Right lung (tissue), 5 donors: ENCODE results near the gene RAD51B. TPM values are rescaled to one million over a fixed set of nuclear protein-coding genes. Genes with fewer than 3 reads are reported as not detected.
"Not testable (repeated sequence)": the region's sequence is repeated elsewhere in the genome, so short reads cannot be mapped to it uniquely, and the experiment has no call there.

Source experiments
- DNase-seq, 2 donors: peaks; one replicate each; pipeline ENCODE4 v3.0.0-alpha.2; 2013
- polyA plus RNA-seq, 5 donors: library from polyadenylated mRNA; unstranded; fragments of 120-200 nt; gene quantifications; one replicate each; pipeline versions ENCODE4 v1.2.1 to v1.2.3, GENCODE V29; 2013; ENCODE audit warnings: inconsistent platforms in 1 of 5, low replicate concordance in 1 of 5; ENCODE audit not compliant: insufficient read length in 5 of 5, insufficient read depth in 1 of 5

RAD51B gene
- polyA plus RNA-seq, 5 donors = 8.1 to 15.5 (median 11.8) TPM

DNA sequence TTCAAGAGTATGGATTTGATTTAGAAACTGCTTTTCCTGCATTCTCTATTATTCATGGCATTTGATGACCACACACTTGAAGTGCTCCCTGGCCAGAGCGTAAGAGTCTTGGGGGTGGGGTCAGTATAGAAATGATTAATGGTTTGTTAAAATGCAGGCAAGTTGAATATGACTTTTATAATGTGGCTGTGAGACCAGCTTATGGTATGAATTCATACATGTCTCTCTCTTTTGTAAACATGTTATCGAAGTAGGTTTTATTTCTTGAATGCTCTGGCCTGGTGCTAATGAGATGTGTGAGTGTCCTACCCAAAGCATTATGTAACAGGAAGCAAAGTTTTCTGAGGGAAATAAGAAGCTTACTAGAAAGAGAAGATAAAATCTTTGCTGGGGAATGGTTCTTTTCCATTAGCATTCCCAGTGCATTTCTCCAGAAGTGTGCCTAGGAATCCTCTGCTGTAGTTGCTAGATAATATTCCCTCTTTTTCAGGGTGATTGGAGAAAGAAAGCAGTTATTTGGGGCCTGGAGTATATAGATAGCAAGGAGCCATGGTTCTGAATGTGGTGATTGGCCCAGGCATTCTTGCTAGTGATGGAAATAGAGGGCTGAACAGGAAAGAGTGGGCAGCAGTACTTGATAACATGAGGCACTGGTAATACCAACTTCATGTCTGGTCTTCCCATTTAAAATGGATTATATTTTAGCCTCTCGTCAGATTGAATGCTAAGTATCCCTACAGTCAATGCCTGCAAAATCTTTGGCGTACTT lies 289.7 kb downstream of the RAD51B start:
- no peak for DNase-seq

DNA sequence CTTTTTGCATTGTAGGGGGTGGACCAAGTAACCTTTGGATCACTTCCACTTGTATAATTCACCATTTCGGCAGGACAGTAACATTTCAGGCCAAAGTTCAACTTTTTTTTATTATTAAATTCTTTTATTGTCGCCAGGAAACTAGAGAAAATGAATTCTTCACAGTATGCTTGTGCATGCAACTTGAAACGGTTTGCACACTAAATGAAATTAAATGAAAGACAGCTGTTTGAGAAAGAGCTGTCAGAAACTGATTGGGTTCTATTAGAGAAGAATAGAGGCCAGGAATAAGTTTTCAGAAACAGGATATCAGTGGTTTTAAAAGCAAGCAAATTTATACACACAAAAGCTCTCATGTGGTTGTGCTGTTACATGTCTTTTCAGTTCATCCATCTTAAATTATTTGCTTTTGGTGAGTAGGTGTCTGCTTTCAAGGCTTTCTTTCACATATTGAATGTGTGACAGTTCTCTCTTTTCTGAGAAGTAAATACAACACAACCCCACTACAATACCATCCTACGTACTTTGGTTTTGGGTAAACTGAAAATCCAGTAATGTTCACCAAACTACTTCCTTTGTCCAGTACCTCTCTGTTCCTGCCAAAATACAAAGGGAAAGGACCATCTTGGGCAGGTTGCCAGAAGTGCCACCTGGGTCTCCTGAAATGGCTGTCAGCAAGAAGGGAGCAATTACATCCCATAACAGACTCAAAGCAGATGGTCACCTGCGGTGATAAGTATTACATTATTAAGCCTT lies 291.7 kb downstream of the RAD51B start:
- peak; percentile 59 to 67 for DNase-seq

DNA sequence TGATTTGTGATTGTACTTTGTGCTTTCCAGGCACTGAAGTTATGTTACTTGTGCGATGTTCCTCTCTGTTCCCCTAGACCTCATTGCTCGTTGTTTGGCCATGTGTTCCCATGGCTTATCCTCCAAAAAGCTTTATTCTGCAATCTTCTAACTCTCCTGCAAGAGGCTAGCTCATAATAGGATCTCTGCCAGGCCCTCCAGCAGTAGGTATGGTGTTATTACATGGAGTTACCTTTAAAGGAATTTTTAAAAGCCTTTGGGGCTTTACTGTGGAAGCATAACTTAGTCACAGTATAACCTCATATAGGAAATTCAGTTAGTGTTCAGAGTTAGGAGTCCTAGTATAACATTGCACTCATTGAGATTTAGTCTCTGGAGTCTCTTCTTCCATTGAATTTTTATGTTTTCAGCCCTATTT lies 292.3 kb downstream of the RAD51B start:
- no peak for DNase-seq

DNA sequence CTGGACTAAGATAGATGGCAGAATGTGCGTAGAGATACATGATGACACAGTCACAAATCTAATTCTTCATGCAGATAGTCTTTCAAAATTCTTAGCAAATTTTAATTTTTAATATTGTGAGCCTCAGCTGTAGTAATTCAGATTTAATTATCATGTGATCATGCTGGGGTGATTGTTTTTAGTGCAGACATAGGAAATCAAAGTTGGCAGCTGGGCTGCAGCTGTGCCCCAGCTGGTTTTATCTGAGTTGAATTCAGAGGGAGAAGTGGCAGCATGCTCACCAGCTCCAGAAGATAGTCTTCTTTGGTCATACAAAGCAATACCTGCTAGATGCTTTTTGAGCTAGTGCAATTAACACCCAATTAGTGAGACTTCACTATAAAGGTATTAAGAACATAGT lies 292.9 kb downstream of the RAD51B start:
- DNase-seq = peak; percentile 64

DNA sequence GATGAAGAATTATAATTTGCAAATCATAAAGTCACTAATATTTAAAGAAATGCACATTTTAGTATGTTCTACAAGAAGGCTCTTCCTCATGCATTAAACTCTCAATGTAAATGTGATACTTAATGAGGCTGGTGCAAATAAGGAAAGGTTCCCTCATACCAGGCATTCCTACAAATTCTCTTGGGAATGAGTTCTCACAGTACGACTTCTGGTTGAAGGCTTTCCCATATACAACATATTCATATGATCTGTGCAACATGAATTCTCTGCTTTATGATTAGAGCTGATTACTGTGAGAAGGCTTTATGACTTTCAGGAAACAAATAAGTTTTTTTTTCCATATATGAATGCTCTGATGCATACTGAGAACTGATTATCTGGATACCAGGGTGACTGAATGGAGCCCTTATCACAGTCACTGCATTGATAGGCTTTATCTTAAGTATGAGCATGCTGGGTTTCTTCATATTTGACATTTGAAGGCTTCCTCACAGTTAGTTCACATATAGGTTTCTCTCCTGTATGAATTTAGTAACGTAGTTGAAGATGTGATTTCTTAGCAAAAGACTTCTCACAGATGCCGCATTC lies 293.9 kb downstream of the RAD51B start:
- DNase-seq = no peak

DNA sequence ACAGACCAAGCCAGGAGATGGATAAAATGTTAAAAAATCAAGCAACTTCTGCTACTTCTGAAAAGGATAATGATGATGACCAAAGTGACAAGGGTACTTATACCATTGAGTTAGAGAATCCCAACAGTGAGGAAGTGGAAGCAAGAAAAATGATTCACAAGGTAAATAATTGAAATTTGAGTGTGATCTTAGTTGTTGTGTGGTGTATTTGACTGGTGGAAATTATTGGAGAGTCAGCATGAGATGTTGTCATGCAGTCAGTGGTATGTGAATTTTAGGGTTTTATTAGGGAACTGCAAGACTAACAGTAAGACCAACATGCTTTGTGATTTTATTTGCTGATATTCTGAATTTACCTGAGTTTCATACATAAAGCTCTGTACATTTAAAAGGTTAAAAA lies 296.4 kb downstream of the RAD51B start:
- DNase-seq = not testable (repeated sequence)

DNA sequence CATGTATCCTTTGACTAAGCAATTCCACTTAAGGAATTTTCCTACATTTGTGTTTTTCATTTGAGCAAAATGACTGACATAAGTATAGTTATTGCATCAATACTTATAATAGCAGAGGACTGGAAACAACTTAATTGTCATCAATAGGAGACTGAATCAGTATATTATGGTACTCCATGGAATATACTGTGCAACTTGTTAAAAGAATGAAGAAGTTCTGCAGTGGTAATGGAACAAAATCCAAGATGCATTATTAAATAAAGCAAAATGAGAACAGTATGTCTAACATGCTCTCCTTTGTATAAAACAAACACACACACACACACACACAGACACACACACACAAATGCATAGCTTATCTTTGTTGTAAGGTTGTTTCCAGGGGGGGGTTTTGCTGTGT lies 303.1 kb downstream of the RAD51B start:
- no peak for DNase-seq

DNA sequence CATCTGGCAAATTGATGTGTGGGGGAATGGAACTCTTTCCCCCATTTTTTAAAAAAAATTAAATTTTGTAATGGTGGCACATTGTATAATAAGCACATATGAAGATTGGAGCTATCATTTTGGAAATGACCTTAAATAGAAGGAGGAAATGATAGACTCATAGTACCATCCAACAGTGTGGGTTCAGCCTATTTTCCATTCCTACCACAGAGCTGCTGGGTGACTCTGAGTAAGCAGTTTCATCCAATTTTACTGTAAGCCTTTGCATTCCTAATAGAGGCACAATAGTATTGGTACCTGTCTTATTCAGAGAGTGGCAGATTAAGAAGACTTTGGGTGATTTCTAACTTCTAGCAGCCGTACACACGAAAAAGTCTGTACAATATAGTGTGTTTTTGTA lies 304.5 kb downstream of the RAD51B start:
- no peak for DNase-seq

DNA sequence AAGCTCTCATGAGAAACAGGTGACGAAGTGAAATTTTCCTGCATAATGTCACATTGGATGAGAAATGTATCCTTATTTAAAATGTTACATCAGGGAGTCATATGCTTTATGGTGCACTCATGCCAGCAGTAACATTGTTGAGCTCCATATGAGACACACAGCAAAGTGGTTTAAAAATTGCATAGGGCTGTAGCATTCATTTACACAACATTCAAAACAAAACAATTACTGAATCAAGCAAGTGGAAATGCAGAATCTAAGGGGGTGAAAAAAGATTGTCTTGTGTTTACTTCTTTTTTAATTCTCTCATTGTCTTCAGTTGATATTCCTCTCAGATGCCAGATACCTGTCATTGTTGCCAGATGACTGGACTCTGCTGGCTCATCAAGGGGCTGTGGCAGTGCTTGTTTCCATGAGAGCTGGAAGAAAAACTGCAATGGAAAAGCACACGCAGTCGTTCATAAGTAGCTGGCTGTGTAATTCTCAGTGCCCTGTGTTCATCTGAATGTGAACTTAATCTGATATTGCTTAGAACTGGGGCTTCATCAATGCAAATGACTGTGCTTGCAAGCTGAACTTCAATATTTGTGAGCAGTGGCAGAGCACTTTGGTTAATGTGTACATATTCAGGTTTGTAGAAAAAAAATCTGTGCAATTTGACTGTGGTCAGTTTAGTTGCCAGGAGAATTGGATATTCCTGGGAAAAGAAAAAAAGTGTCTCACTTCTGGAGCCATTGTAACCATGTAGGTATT lies 305.6 kb downstream of the RAD51B start:
- peak in 1 of 2 donors; percentile 48 for DNase-seq

DNA sequence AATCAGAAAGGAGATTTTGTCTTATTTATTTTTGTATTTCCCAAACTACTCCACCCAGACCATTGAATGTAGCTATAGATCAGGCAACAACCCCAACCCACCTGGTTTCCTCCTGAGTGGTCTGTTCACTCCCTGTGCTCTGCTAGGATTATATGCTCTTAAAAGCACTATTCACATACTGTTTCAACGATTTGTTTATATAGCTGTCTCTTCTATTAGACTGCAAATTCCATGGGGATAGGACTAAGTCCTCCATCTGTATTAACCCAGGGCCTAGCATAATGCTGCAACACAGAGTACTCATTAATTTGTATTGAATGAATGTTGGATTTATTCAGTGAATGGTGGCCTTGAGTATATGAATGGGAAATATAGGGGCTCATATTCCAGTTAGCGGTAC lies 307.6 kb downstream of the RAD51B start:
- DNase-seq = no peak

DNA sequence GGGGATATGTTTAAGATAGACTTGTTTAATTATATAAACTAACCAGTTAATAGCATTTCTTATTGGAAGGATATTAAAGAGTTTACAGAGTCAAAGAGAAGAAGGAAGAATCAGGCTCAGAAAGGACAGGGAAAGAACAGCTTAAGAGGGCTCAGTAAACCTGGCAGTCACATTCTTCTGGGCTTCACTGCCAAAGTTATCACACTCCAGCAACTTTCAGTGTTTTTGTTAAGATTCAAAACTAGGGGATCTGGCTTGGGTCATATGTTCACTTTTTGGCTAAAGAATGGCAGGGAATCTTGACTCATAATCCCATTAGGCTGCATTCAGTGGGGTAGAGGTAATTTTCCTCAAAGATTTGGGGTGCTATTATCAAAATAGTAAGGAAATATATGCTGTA lies 312.3 kb downstream of the RAD51B start:
- DNase-seq = no peak

DNA sequence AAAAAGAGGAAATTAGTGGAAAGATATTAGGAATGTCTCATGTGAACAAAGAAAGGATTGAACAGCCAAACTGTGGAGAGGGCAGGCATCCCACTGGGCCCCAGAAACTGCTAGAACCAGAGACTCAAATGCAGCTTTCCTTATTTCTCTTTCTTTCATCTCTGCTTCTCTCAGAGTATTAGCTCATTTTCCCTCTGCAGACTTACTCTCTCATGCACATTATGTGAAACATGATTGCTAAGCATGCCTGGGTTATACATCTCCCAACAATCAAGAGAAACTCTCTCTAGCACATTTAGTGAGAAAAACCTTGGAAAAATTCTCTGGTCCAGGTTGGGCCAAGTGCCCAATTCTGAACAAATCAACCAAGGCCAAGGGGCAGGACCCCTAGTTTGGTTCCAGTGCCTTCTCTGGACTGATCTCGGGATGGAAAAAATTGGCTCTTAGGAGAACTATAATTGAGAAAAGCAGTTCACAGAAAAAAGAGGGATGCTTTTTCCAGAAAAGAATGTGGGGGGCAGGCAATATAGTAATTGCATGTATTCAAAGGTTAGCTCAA lies 313.1 kb downstream of the RAD51B start:
- DNase-seq = no peak

DNA sequence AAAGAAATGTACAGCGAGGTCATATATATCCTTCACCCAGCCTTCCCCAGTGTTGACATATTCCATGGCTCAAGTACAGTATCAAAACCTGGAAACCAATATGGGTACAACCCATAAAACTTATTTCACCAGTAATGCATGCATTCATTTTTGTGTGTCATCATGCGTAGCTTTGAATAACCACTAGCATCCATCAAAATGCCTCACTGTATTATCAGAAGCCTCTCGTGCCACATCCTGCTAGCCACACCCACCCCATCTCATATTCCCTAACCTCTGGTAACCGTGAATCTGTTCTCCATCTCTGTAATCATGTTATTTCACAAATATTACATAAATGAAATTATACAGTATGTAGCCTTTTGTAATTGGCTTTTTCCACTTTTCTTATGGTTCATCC lies 314.3 kb downstream of the RAD51B start:
- DNase-seq = no peak

DNA sequence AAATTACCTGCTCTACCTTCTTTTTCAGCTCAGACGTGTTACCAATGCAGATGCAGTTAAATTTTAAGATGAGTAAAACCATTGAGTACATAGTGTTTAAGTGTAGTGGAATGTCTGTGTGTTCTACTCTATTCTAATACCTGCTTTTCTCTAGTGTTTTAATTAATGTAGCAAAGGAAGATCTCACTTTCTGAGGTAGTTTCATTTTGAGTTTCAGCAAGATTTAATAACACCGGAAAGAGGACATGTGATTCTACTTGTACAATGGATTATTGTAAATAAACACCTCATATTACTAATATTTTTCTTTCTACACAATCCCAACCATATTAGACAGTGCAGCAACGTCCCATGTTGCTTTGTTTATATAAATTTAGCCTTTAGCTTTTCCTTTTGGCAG lies 315.4 kb downstream of the RAD51B start:
- DNase-seq = no peak

DNA sequence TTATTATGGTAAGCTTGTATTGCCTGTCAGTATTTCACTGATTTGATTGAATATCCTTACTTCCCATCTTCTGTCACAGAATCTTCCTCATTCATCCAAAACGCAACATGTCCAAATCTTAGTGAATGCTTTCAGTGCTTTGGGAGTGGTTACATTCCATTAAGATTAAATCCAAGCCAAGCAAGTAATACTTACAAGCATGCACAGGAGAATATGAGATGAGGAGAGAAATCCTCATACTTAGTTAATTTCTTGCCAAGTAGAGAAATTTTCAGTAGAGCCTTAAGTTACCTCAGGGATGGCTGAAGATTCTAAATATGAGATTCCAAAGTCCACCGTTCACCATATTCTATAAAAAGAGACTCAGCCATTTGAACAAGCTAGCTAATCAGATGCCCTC lies 316.0 kb downstream of the RAD51B start:
- DNase-seq = no peak

DNA sequence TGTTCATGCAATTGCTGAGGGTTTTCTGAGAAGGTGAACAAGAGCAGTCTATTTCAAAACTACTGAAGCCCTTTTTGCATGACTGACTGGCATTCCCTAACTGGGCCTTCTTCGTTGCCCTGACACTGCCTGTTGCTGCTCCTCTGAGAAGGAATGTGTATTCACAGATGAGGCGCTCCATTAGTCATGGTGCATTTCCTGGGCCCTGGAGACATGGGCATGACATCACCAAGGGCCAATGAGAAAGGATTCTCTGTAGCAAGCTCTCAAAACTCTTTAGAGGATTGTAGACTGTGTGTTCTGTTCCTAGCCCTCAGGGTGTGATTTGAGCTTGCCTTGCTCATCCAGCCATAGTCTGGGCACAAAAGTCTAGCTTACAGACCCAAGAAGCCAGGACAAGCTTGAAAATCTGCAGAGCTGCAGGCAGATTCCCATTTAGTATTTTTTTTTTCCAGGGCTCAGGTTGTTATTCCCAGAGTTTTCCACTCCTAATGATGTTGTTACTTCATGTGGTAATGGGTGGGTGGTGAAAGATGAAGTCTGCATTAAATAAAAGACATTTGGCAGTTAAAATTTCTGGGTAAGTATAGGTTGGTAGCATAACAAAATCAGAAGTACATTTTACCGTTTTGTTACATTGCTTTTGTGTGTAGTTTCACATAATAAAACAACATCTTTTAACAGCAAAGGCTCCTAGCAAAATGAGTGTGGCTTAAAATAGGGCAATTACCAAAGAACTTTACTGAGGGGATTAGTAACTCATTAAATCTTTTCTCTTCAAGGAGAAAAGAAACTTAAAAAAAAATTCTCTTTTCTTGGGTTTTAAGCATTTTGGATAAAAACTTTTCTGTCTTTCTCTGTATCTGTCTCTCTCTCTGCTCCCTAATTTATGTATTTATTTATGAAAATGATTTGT lies 318.4 kb downstream of the RAD51B start:
- no peak for DNase-seq

DNA sequence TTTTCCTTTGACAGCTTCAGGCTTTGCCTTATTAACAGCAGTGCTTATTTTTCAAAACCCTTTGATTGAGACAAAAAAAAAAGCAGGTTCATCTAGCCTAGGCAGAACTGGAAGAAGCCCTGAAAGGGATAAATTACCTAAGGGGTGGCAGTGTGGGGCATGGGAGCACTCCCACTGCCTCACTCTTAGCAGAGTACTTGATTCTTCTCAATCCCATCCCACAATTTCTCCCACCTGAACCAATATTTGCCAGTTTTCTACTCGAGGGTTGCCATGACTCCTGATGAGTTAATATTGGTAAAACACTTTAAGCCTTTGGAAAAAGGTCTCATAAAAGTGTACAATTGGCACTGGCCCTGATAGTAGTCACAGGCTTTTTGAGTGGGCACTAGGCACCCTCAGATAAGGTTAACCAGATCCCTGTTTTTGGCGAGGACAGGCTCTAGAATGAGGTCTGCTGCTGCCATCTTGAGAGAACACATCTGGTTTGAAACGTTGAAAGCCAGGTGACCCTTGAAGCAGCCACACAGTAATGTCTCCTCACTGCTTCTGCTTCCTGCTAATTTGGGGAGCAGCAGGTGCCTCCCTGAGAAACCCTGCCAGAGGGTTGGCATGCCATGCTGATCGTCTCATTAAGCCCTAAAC lies 320.0 kb downstream of the RAD51B start:
- no peak for DNase-seq

DNA sequence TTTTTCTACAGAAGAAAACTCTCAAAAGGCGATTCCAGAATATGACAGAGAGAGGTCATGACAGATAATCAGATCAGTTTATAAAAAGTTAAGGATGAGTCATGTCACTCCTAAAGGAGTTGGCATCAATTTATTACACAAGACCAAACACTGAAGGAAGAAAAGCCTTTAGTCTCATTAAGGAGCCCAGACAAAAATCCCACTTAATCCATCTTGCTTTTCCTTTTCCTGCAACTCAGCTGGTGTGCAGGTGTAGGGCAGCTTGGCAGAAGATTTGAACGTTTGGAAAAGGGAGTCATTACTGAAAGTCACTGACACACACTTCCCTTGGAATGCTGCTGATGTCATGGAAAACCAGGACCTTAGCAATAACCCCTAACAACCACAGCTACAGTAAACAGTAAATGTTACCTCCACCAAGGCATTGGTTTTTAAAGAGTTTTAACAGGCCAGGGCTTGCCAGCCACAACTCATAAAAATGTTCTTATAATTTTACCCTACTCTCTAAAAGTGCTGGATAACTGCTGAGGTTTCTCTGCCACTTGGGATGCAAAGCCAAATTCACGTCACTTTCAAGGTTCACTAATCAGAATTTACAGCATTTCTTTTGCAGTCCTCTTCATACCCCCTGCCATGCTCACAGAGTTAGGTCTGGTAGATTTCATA lies 320.6 kb downstream of the RAD51B start:
- DNase-seq = peak; percentile 56 to 74

DNA sequence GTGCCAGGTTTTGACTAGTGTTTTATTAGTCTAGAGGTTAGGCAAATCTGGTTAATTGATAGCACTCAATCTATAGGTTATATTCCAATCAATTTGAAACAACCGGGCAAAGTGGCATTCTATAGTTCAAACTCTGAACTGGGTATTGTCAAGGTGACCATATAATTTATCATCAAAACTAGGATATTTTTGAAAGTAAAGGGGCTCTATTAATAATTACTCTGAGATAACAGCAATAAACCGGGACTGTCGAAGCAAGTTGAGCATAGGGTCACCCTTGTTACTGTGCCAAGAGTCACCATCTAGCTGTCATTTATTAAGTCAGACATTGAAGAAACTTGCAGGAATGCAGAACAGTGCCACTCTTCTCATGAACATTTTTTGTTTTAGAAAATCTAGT lies 321.2 kb downstream of the RAD51B start:
- no peak for DNase-seq
